ENCODE results near the gene GLI1. TPM values are rescaled to one million over a fixed set of nuclear protein-coding genes. Genes with fewer than 3 reads are reported as not detected.
"Not testable (repeated sequence)": the region's sequence is repeated elsewhere in the genome, so short reads cannot be mapped to it uniquely, and the experiment has no call there.

GLI1 gene
- total RNA-seq, 4 donors from 2014 or later = 0.09 to 0.48 TPM; not detected in 2

GRCh38 chr12:57507796-57508195 lies 48.2 kb downstream of the GLI1 start:
- Histone ChIP-seq H3K36me3 (peaks cover 5 to 78% (median 30%) of the 10 kb centered on the region in 3 donors), H3K4me1 (peaks cover 0 to 17% (median 0%) of the 10 kb centered on the region in 3 donors)
- intact Hi-C loops (cut with DNase I); H3K27ac ChIP-seq; H3K4me3 ChIP-seq; DNase-seq; H3K9me3 ChIP-seq; H3K27me3 ChIP-seq: not testable (repeated sequence)
- WGBS, 2 donors = no CpG with 5 or more reads among the region's 28 CpGs

GRCh38 chr12:57511161-57511560 lies 51.6 kb downstream of the GLI1 start:
- intact Hi-C loops (cut with DNase I) = no loop called here
- Histone ChIP-seq H3K4me3 (no peak overlapping the region), H3K36me3 (peaks cover 9 to 78% (median 30%) of the 10 kb centered on the region in 3 donors), H3K9me3 (no peaks in the 10 kb centered on the region), H3K27ac (no peak overlapping the region), H3K27me3 (no peaks in the 10 kb centered on the region), H3K4me1 (peaks cover 0 to 30% (median 0%) of the 10 kb centered on the region in 3 donors)
- WGBS, 2 donors = 88 to 100% methylated on average over 2 to 4 of the region's 4 CpGs
- TF ChIP-seq CTCF (IDR thresholded peaks at IDR 0.05) = no peak
- TF ChIP-seq POLR2A (IDR thresholded peaks at IDR 0.05) = no peak
- no peak for DNase-seq

- no peak overlapping the region for H3K27ac ChIP-seq
- H3K4me1 ChIP-seq = peaks cover 0 to 34% (median 0%) of the 10 kb centered on the region in 3 donors
- 90 to 96% methylated on average over 6 to 7 of the region's 7 CpGs for WGBS, 2 donors
- peaks cover 15 to 79% (median 32%) of the 10 kb centered on the region in 3 donors for H3K36me3 ChIP-seq
- H3K9me3 ChIP-seq = no peaks in the 10 kb centered on the region
- intact Hi-C loops (cut with DNase I) = no loop called here
- TF ChIP-seq POLR2A (IDR thresholded peaks at IDR 0.05) (no peak), CTCF (IDR thresholded peaks at IDR 0.05) (no peak)
- H3K27me3 ChIP-seq = no peaks in the 10 kb centered on the region
- no peak for DNase-seq
- H3K4me3 ChIP-seq = no peak overlapping the region
These were observed 52.2 kb downstream of the GLI1 start for GRCh38 chr12:57511588-57512325.

GRCh38 chr12:57512665-57513064 lies 53.1 kb downstream of the GLI1 start:
- Histone ChIP-seq H3K27ac (no peak overlapping the region), H3K36me3 (peaks cover 17 to 84% (median 38%) of the 10 kb centered on the region in 3 donors)
- WGBS, 2 donors = 87 to 88% methylated on average over 4 to 6 of the region's 6 CpGs

GRCh38 chr12:57513266-57513665 lies 53.7 kb downstream of the GLI1 start:
- Histone ChIP-seq H3K4me3 (no peak overlapping the region), H3K4me1 (peaks cover 6 to 49% (median 13%) of the 10 kb centered on the region in 3 donors), H3K9me3 (no peaks in the 10 kb centered on the region), H3K27ac (no peak overlapping the region), H3K27me3 (no peaks in the 10 kb centered on the region), H3K36me3 (peaks cover 17 to 86% (median 38%) of the 10 kb centered on the region in 3 donors)
- 94 to 100% methylated on average over 4 to 5 of the region's 5 CpGs for WGBS, 2 donors
- intact Hi-C loops (cut with DNase I) = no loop called here
- DNase-seq = no peak
- TF ChIP-seq CTCF (IDR thresholded peaks at IDR 0.05) (no peak), POLR2A (IDR thresholded peaks at IDR 0.05) (no peak)

More at GRCh38 chr12:57512665-57513064, 53.1 kb downstream of the GLI1 start:
- Histone ChIP-seq H3K4me1 (peaks cover 0 to 43% (median 7%) of the 10 kb centered on the region in 3 donors), H3K9me3 (no peaks in the 10 kb centered on the region), H3K27me3 (no peaks in the 10 kb centered on the region), H3K4me3 (no peak overlapping the region)
- no peak for DNase-seq
- TF ChIP-seq CTCF (IDR thresholded peaks at IDR 0.05) (no peak), POLR2A (IDR thresholded peaks at IDR 0.05) (no peak)
- intact Hi-C loops (cut with DNase I) = no loop called here

- H3K27ac ChIP-seq; H3K27me3 ChIP-seq; DNase-seq; H3K4me3 ChIP-seq; intact Hi-C loops (cut with DNase I); H3K9me3 ChIP-seq: not testable (repeated sequence)
- 76 to 92% methylated on average over 6 of the region's 6 CpGs for WGBS, 2 donors
- Histone ChIP-seq H3K4me1 (peaks cover 10 to 53% (median 17%) of the 10 kb centered on the region in 3 donors), H3K36me3 (peaks cover 17 to 87% (median 38%) of the 10 kb centered on the region in 3 donors)
These were observed 54.1 kb downstream of the GLI1 start for GRCh38 chr12:57513677-57514076.

- 80 to 91% methylated on average over 4 to 9 of the region's 9 CpGs for WGBS, 2 donors
- H3K27ac ChIP-seq; H3K9me3 ChIP-seq; DNase-seq; H3K4me3 ChIP-seq; intact Hi-C loops (cut with DNase I); H3K27me3 ChIP-seq: not testable (repeated sequence)
- Histone ChIP-seq H3K36me3 (peaks cover 17 to 84% (median 38%) of the 10 kb centered on the region in 3 donors), H3K4me1 (peaks cover 16 to 56% (median 23%) of the 10 kb centered on the region in 3 donors)
These were observed 54.7 kb downstream of the GLI1 start for GRCh38 chr12:57514246-57514645.

Measured in esophagus squamous epithelium (tissue), 5 donors.